C4-2B (cell line): ENCODE measurements around the gene URB1.

ENCODE experiments used
- ZFX ChIP-seq: fragments of 450-650 bp; IDR thresholded peaks from 2 replicates; pipeline ENCODE4 v1.6.1; 2017
- TF ChIP-seq, protein P1 (sequence below): fragments of 450-650 bp; conservative IDR thresholded peaks from 2 replicates; pipeline ENCODE4 v1.5.1; 2017; ENCODE audit warnings: mild to moderate bottlenecking

DNA sequence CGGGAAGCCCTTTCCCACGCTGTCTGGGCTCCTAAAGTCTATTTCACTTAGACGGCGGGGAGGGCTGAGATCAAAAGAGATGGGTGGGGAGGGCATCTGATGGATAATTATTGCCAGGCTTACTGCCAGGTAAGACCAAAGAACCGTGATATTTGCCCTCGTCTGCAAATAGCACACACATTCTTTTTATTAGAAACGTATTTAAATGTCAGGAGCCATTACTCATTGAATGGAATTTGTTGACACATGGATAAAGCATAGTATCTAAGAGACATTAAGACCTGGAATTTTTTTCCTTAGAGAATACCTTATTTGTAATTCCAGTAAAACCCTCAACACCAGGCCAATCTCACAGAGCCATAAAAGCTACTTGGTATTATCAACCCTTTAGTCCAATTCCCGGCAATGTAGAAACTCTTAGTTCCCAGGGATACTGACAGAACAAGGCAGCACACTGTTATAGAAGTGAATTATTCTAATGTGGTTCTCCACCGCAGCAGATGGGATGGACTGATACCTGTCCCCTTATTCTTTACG, 10.6 kb downstream of the URB1 start:
- TF ChIP-seq, protein P1, sequence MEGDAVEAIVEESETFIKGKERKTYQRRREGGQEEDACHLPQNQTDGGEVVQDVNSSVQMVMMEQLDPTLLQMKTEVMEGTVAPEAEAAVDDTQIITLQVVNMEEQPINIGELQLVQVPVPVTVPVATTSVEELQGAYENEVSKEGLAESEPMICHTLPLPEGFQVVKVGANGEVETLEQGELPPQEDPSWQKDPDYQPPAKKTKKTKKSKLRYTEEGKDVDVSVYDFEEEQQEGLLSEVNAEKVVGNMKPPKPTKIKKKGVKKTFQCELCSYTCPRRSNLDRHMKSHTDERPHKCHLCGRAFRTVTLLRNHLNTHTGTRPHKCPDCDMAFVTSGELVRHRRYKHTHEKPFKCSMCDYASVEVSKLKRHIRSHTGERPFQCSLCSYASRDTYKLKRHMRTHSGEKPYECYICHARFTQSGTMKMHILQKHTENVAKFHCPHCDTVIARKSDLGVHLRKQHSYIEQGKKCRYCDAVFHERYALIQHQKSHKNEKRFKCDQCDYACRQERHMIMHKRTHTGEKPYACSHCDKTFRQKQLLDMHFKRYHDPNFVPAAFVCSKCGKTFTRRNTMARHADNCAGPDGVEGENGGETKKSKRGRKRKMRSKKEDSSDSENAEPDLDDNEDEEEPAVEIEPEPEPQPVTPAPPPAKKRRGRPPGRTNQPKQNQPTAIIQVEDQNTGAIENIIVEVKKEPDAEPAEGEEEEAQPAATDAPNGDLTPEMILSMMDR: no peak
- no peak for TF ChIP-seq ZFX
